Suppressor macrophage (primary cell): ENCODE results near the gene TIAL1.
"Not testable (repeated sequence)": the region's sequence is repeated elsewhere in the genome, so short reads cannot be mapped to it uniquely, and the experiment has no call there.

Experiments
- DNase-seq, 4 experiments: peaks; one replicate each; pipeline ENCODE4 v3.0.0-alpha.2; 2020 to 2022

TIAL1 gene

GRCh38 chr10:119546009-119546408 lies 50.8 kb downstream of the TIAL1 start:
- DNase-seq = no peak

- no peak for DNase-seq
These were observed 51.5 kb downstream of the TIAL1 start for GRCh38 chr10:119545310-119545709.

GRCh38 chr10:119543814-119544642 lies 52.7 kb downstream of the TIAL1 start:
- no peak for DNase-seq

DNA sequence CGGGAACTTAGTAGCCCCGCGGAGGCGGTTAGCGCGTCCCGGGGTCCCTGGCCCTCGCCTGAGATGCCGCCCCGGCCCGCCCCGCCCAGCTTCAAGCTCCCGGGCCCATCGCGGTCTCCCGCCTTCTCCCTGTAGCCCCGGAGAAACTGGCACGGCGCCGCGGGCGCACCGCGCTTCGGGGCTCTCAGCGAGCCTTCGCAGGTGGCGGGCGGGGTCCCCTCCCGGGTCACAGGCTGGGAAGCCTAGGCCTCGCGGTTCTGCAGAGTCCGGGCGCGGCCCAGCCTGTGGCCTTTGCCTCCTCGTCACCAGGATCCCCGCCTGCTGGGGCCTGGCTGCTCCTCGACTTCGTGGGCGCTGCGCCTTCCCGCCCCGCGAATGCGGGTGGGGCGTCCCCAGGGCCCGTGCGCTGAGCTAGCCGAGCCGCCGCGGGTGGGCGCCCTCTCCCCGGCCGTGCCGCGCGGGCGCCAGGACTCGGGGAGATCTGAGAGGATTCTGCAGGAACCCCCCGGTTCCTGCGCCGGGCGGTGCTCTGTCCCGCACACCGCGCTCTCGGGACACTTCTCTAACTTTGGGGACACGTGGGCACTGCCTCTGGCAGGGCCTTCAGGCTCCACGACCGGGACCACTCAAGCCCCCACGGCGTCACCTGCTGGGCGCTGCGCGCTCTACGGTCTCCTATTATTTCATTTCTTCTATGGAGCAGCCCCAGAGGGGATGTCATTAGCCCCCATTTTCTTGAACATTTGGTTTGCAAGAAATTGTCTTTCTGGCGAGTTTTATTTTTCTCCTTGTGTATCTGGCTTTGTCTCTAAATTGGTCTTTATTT lies 53.6 kb downstream of the TIAL1 start:
- peak; percentile 56 to 81 (median 67) for DNase-seq

DNA sequence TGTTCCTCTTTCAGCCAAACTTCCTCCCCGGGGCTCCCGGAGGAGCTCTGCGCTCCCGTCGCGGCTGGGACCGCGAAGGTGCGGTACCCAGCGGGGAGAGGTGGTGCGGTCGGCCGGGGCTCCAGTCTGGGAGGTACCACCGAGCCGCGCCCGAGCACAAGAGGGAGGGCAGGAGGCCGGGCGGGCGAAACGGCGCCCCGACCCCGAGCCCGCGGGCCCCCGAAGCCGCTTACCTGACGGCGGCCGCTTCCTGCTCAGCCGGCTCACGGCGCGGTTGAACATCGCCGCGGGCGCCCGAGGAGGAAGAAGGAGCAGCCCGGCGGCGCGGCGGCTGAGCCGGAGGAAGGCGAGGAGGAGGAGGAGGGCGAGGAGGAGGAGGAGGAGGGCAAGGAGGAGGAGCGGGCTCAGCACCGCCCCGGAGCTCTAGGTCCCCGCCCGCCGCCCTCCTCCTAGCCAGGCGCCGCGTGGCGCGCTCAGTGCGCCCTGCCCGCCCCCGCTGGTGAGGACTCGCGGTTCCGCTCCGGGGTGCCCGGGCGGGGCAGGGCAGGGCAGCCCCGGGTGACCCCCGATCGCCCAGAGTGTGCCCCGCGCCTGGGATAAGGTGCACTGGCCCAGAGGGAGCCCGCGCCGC lies 54.3 kb downstream of the TIAL1 start, which contains the start of gene RGS10:
TSS of gene RGS10 (minus strand) at position 363 of the 631 bp plus-strand sequence. CDS start at position 282, 81 bp downstream.
- DNase-seq = peak; percentile 90 to 97 (median 94)

DNA sequence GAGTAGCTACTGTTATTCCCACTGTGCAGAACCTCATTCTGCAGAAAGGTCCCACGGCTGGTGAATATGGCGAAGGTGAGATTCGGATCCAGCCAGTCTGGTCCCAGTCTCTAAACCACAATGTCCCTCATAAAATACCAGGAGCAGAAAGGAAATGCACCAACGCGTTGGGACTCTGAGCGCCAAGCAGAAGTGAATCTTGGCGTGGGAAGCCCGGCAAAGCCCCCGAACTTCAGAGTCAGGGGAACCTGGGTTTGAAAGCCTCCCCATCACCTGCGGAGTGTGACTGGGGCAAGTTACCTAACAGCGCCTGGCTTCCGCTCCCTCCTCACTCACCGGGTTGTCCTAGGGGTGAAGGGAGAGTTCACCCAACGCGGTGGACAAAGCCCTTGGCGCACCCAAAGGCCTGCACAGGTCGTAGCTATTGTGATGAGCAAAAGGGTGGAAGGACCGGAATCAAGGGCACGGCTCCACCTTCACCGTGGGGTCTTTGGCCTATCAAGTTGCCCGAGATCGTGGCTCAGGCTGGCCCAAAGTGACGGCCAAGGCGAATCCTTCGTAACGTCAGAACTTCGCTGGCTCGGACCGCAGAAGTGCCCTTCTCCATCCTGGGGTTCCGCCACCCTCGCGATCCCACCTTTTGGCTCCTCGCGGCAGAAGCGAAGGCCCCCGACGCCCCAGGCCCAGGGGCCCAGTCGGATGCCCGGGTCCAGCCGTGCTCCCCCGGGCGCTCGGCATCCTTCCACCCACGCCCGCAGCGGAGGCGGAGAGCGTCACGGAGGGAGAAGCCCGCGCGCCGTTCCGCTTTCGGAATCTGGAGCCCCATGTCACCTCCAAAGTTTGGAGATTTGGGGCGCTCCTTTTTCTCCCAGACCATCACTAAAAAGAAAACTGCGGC lies 55.1 kb downstream of the TIAL1 start:
- peak; percentile 67 to 90 (median 82) for DNase-seq

DNA sequence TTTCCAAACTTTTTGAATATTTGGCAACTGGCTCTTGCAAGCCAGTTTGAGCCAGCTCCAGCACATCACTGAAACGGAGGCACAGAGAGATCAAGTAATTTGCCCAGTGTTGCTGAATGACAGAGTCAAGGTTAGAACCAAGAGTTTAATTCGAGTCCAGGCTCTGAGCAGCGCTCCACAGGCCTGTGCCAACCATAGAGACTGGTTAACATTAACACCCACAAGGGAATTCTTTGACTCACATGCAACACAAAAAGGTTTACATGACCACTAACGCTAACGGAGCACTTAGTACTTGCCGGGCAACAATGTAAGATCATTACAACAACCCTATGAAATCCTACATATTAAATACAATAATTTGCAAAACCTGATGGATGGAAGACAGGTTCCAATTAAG lies 55.7 kb downstream of the TIAL1 start:
- no peak for DNase-seq

GRCh38 chr10:119540038-119540437 lies 56.7 kb downstream of the TIAL1 start:
- no peak for DNase-seq

- DNase-seq = no peak
These were observed 57.4 kb downstream of the TIAL1 start for GRCh38 chr10:119539359-119539825.

- DNase-seq = peak in 3 of 4 experiments; percentile 25 to 38 (median 28)
These were observed 58.0 kb downstream of the TIAL1 start for GRCh38 chr10:119538632-119539358.

GRCh38 chr10:119537953-119538630 lies 58.7 kb downstream of the TIAL1 start:
- no peak for DNase-seq

DNA sequence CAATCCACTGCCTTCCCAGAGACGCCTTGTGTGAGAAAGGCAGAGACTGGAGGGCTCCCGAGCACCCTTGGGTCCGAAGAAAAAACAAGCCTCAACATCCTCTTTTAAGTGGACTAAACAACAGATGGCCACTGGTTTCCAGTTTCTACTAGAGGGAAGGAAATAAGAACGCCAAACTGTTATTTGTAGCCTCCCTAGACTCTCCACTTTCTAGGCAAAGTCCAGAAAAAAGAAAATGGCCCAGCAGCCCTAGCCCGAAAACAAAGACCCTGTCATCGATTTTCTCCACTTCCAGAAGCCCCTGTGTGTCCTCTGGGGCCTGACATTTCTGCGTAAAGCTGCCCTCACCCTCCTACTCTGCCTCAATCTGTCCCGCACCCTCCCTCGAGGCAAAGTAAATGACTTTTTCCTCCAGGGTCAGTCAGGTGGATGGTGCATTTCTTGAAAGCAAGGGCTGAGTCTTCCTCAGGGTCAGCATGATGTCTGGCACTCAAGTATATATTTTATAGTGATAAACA lies 60.2 kb downstream of the TIAL1 start:
- DNase-seq = peak in 1 of 4 experiments; percentile 53

DNA sequence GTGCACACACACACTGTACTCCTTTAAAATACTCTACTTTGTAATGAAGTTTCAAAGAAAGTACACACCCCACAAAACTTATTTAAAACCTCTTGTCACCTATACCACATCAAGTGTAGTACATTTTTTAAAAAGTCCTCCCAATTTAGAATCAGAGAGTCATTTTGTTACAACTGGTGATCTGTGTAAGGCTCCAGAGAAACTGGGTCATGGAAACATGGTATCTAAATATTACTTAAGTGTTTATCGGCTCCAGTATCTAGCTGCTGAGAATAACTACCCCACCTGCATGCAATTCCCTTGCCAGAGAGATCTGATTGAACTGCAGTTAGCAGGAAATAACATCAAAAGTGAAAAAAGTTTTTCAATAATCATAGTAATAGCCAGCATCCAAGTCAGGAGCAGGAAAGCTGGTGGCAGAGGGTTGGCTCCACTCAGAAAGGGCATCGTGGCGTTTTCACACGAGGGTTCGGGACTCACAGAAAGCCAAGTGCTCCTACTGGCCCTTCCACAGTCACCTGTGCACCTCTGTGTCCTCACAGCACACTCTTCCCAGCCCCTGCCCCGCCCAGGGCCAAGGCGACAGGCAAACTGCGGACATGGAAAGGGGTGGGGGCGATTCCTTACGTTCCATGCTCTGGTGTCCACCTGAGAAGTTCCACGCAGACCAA lies 60.8 kb downstream of the TIAL1 start:
- no peak for DNase-seq

DNA sequence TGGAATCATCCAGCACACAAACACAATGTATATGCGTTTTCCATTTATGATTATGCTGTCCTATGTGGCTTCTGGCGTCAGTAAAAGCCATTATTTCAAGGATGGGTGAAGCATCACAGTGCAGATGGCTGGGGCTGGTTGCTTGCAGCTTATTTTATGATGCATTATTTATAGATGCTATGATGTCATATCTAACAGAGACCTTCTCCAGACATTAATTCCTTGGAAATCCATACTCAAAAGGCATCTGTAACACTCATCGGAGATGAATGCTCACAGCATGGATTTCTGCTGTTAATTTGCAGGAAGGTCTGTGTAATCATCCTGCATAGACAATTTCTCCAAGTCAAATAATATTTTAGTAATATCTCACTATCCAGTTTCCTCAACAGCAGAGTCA lies 61.5 kb downstream of the TIAL1 start:
- no peak for DNase-seq

GRCh38 chr10:119533473-119533872 lies 63.3 kb downstream of the TIAL1 start:
- no peak for DNase-seq

DNA sequence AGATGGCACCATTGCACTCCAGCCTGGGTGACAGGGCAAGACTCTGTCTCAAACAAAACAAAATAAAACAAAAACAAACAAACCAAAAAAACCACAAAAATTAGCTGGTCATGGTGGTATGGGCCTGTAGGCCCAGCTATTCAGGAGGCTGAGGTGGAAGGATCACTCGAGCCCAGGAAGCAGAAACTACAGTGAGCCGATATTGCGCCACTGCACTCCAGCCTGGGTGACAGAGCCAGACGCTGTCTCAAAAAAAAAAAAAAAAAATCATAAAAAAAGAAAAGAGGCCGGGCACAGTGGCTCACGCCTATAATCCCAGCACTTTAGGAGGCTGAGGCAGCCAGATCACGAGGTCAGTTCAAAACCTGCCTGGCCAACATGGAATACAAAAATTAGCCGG lies 64.0 kb downstream of the TIAL1 start:
- DNase-seq = peak; percentile 33 to 61 (median 59)

- DNase-seq = not testable (repeated sequence)
These were observed 64.5 kb downstream of the TIAL1 start for GRCh38 chr10:119532251-119532650.

DNA sequence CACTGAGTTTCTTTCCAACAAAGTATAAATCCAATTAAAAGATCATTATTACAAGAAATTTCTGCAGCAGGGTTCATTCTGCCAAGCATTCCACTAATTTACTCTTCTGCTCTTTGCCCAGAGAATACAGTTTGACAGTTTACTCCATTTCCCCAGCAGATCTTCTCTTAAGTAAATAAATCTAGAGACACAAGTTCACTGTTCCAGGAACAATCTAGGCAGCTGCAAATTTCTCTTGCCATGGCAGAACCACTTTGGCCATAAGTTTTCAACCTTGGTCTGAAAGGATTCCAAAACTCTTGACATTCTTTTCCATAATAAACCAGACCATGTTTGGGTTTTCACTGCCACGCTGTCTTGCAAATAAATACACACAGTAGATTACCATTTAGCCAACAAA lies 65.7 kb downstream of the TIAL1 start:
- no peak for DNase-seq

GRCh38 chr10:119528663-119529237 lies 68.0 kb downstream of the TIAL1 start:
- peak in 1 of 4 experiments; percentile 35 for DNase-seq
